ENCODE measurements around the gene DPP3. TPM values are rescaled to one million over a fixed set of nuclear protein-coding genes. Genes with fewer than 3 reads are reported as not detected.

DPP3 gene
- total RNA-seq, 1 experiment from 2014 or later: 180 TPM

GRCh38 chr11:66451663-66452062, 28.6 kb upstream of the DPP3 start:
- H3K27ac ChIP-seq (ENCODE audit: low read length): no peak overlapping the region
- in situ Hi-C loops (cut with HindIII; ENCODE audit: low pct_unique_long_range_greater_than_20kb, low sequenced_read_pairs) (no loop called here), intact Hi-C loops (cut with micrococcal nuclease; ENCODE audit: unreplicated experiment) (no loop called here)
- no peaks in the 10 kb centered on the region for H3K4me1 ChIP-seq (ENCODE audit: control insufficient read depth, insufficient read depth, low read length)
- no peak overlapping the region for H3K4me3 ChIP-seq (ENCODE audit: low read depth in 2 of 2, low read length in 2 of 2)
- ATAC-seq (no peak), DNase-seq (ENCODE audit: low read depth, low spot score) (no peak)
- CTCF ChIA-PET: no interaction called here
- TF ChIP-seq TCF7L2 (IDR thresholded peaks at IDR 0.05; ENCODE audit: low read depth, low read length) (no peak), POLR2AphosphoS5 (IDR thresholded peaks at IDR 0.05; ENCODE audit: low read depth, low read length) (no peak), SIN3A (IDR thresholded peaks at IDR 0.05; ENCODE audit: borderline replicate concordance, insufficient read depth, low read depth, low read length) (no peak), REST (IDR thresholded peaks at IDR 0.05; ENCODE audit: insufficient read depth in 1 of 2, low read depth in 2 of 2, low read length in 1 of 2) (no peak), CTCF (IDR thresholded peaks at IDR 0.05) (no peak)
- POLR2A ChIA-PET: no interaction called here
- peaks cover 9% of the 10 kb centered on the region for H3K27me3 ChIP-seq (ENCODE audit: control insufficient read depth, insufficient read depth, low read length)
- no TSS peak for BruUV-seq (replicated peaks)
- no peaks in the 10 kb centered on the region for H3K36me3 ChIP-seq (ENCODE audit: control insufficient read depth, insufficient read depth, low read length)
- H3K9me3 ChIP-seq (ENCODE audit: control insufficient read depth, insufficient read depth, low read depth, low read length): no peaks in the 10 kb centered on the region

DNA sequence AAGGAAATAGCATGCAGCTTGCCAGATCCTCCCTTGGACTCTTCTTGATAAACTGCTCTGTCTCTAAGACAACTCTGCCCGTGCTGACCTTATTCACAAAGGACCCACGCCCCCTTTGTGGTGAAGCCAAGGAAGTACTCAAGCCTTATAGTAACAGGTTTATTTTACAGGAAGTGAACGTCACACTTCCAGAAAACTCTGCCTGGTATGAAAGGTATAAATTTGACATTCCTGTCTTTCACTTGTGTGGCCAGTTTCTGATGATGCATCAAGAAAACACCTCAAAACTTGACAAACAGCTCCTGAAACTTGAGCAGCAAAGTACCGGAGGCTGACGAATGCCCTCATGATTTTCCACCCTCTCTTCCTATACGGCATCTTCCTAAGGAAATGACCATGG, 26.0 kb upstream of the DPP3 start:
- BruUV-seq (replicated peaks): no TSS peak
- in situ Hi-C loops (cut with HindIII; ENCODE audit: low pct_unique_long_range_greater_than_20kb, low sequenced_read_pairs) (no loop called here), intact Hi-C loops (cut with micrococcal nuclease; ENCODE audit: unreplicated experiment) (no loop called here)
- TF ChIP-seq CTCF (IDR thresholded peaks at IDR 0.05) (no peak), TCF7L2 (IDR thresholded peaks at IDR 0.05; ENCODE audit: low read depth, low read length) (no peak), POLR2AphosphoS5 (IDR thresholded peaks at IDR 0.05; ENCODE audit: low read depth, low read length) (no peak), REST (IDR thresholded peaks at IDR 0.05; ENCODE audit: insufficient read depth in 1 of 2, low read depth in 2 of 2, low read length in 1 of 2) (no peak), SIN3A (IDR thresholded peaks at IDR 0.05; ENCODE audit: borderline replicate concordance, insufficient read depth, low read depth, low read length) (no peak)
- POLR2A ChIA-PET: no interaction called here
- ATAC-seq (no peak), DNase-seq (ENCODE audit: low read depth, low spot score) (no peak)
- Histone ChIP-seq H3K4me3 (ENCODE audit: low read depth in 2 of 2, low read length in 2 of 2) (no peak overlapping the region), H3K36me3 (ENCODE audit: control insufficient read depth, insufficient read depth, low read length) (no peaks in the 10 kb centered on the region), H3K27me3 (ENCODE audit: control insufficient read depth, insufficient read depth, low read length) (peaks cover 3% of the 10 kb centered on the region), H3K9me3 (ENCODE audit: control insufficient read depth, insufficient read depth, low read depth, low read length) (no peaks in the 10 kb centered on the region), H3K4me1 (ENCODE audit: control insufficient read depth, insufficient read depth, low read length) (no peaks in the 10 kb centered on the region), H3K27ac (ENCODE audit: low read length) (no peak overlapping the region)
- CTCF ChIA-PET: interaction anchor here (0.6 kb wide), 1 partner anchor 12 kb away, joined by 6 read pairs; no protein-coding TSS in a partner anchor

All from Panc1 (cell line).